Transverse colon (tissue), 3 donors: ENCODE results near the gene CPNE4.

Source experiments
- CTCF ChIP-seq, 5 experiments: fragments of 200-600 bp in 3 of 5; fragments of 450-650 bp in 2 of 5; sonication (generic) in 3 of 5; IDR thresholded peaks; 1 replicate in 2 of 5; 2 replicates in 3 of 5; pipeline ENCODE4 v1.5.1; 2016 to 2017; ENCODE audit warnings: antibody characterized with exemption in 5 of 5, inconsistent platforms in 3 of 5, mild to moderate bottlenecking in 2 of 5, moderate library complexity in 1 of 5
- POLR2A ChIP-seq: fragments of 450-650 bp; IDR thresholded peaks from one replicate; pipeline ENCODE4 v1.6.1; 2016; ENCODE audit warnings: antibody characterized with exemption, mild to moderate bottlenecking, moderate library complexity

GRCh38 chr3:131582438-131582837 lies 452.4 kb downstream of the CPNE4 start:
- TF ChIP-seq POLR2A (no peak), CTCF (IDR thresholded peaks at IDR 0.05) (no peak)
